Skeletal muscle satellite cell (primary cell): ENCODE results near the gene CREM.

Experiments
- H3K27me3 ChIP-seq: 2 replicates; pipeline ENCODE4 v1.7.0; 2013; ENCODE audit warnings: low read length; ENCODE audit not compliant: control insufficient read depth, insufficient read depth
- H3K36me3 ChIP-seq: 2 replicates; pipeline ENCODE4 v1.7.0; 2013; ENCODE audit warnings: mild to moderate bottlenecking, control low read depth, low read length; ENCODE audit not compliant: insufficient read depth
- H3K4me1 ChIP-seq: 2 replicates; pipeline ENCODE4 v1.7.0; 2013; ENCODE audit warnings: low read length; ENCODE audit not compliant: control insufficient read depth, insufficient read depth
- H3K4me2 ChIP-seq: 2 replicates; pipeline ENCODE4 v1.7.0; 2013; ENCODE audit warnings: mild to moderate bottlenecking, low read length
- H3K4me3 ChIP-seq: 2 replicates; pipeline ENCODE4 v1.7.0; 2013; ENCODE audit warnings: low read length
- H3K9ac ChIP-seq: 2 replicates; pipeline ENCODE4 v1.7.0; 2013; ENCODE audit warnings: mild to moderate bottlenecking, low read depth, low read length, moderate library complexity
- H3K9me3 ChIP-seq: replicated peaks from 2 replicates; pipeline ENCODE4 v1.7.0; 2013; ENCODE audit warnings: mild to moderate bottlenecking, control low read depth, low read length

CREM gene

GRCh38 chr10:35103882-35104281 is 22.8 kb upstream of the CREM start:
- no peak overlapping the region for H3K4me3 ChIP-seq
- H3K36me3 ChIP-seq = no peaks in the 10 kb centered on the region
- H3K9me3 ChIP-seq = no peaks in the 10 kb centered on the region
- H3K4me2 ChIP-seq = no peak overlapping the region
- no peak overlapping the region for H3K9ac ChIP-seq
- H3K4me1 ChIP-seq = no peaks in the 10 kb centered on the region
- H3K27me3 ChIP-seq = peaks cover 7% of the 10 kb centered on the region

- Histone ChIP-seq H3K27me3 (no peaks in the 10 kb centered on the region), H3K4me3 (no peak overlapping the region), H3K9ac (no peak overlapping the region), H3K4me1 (no peaks in the 10 kb centered on the region), H3K36me3 (no peaks in the 10 kb centered on the region), H3K9me3 (no peaks in the 10 kb centered on the region), H3K4me2 (no peak overlapping the region)
Observed at GRCh38 chr10:35112571-35112970, 14.1 kb upstream of the CREM start.

- Histone ChIP-seq H3K36me3 (no peaks in the 10 kb centered on the region), H3K9me3 (no peaks in the 10 kb centered on the region)
Observed at GRCh38 chr10:35119378-35119777, 7.3 kb upstream of the CREM start.

GRCh38 chr10:35124540-35124939 is 2.1 kb upstream of the CREM start:
- H3K36me3 ChIP-seq = no peaks in the 10 kb centered on the region
- no peak overlapping the region for H3K4me2 ChIP-seq
- H3K9ac ChIP-seq = no peak overlapping the region
- H3K4me3 ChIP-seq = no peak overlapping the region
- H3K9me3 ChIP-seq = no peaks in the 10 kb centered on the region
- no peaks in the 10 kb centered on the region for H3K27me3 ChIP-seq
- H3K4me1 ChIP-seq = peaks cover 16% of the 10 kb centered on the region

More at GRCh38 chr10:35119378-35119777, 7.3 kb upstream of the CREM start:
- H3K4me2 ChIP-seq = no peak overlapping the region
- no peak overlapping the region for H3K4me3 ChIP-seq
- no peak overlapping the region for H3K9ac ChIP-seq
- H3K4me1 ChIP-seq = no peaks in the 10 kb centered on the region
- peaks cover 9% of the 10 kb centered on the region for H3K27me3 ChIP-seq

- Histone ChIP-seq H3K9me3 (no peaks in the 10 kb centered on the region), H3K27me3 (no peaks in the 10 kb centered on the region), H3K9ac (peak overlapping the region; percentile 99), H3K4me1 (peaks cover 16% of the 10 kb centered on the region), H3K4me3 (peak overlapping the region; percentile 71), H3K4me2 (peak overlapping the region; percentile 96), H3K36me3 (no peaks in the 10 kb centered on the region)
Observed at GRCh38 chr10:35126062-35126529, 550 bp upstream of the CREM start.

GRCh38 chr10:35127289-35127891 is 744 bp downstream of the CREM start:
- peak overlapping the region; percentile 96 for H3K4me3 ChIP-seq
- H3K4me2 ChIP-seq = peak overlapping the region; percentile 82
- H3K36me3 ChIP-seq = no peaks in the 10 kb centered on the region
- H3K9ac ChIP-seq = peak overlapping the region; percentile 99
- no peaks in the 10 kb centered on the region for H3K9me3 ChIP-seq
- no peaks in the 10 kb centered on the region for H3K27me3 ChIP-seq
- peaks cover 16% of the 10 kb centered on the region for H3K4me1 ChIP-seq

GRCh38 chr10:35129185-35129674 is 2.6 kb downstream of the CREM start:
- peak overlapping the region; percentile 8 for H3K4me2 ChIP-seq
- H3K9me3 ChIP-seq = no peaks in the 10 kb centered on the region
- H3K36me3 ChIP-seq = no peaks in the 10 kb centered on the region
- no peak overlapping the region for H3K9ac ChIP-seq
- H3K27me3 ChIP-seq = no peaks in the 10 kb centered on the region
- no peak overlapping the region for H3K4me3 ChIP-seq
- H3K4me1 ChIP-seq = peaks cover 16% of the 10 kb centered on the region

- Histone ChIP-seq H3K9ac (no peak overlapping the region), H3K36me3 (no peaks in the 10 kb centered on the region), H3K4me1 (peaks cover 16% of the 10 kb centered on the region), H3K9me3 (no peaks in the 10 kb centered on the region), H3K4me3 (no peak overlapping the region), H3K27me3 (no peaks in the 10 kb centered on the region), H3K4me2 (no peak overlapping the region)
Observed at GRCh38 chr10:35130663-35131062, 4.0 kb downstream of the CREM start.

GRCh38 chr10:35132727-35133126 is 6.1 kb downstream of the CREM start:
- Histone ChIP-seq H3K9ac (no peak overlapping the region), H3K27me3 (no peaks in the 10 kb centered on the region), H3K4me2 (no peak overlapping the region), H3K4me1 (peaks cover 13% of the 10 kb centered on the region), H3K4me3 (no peak overlapping the region), H3K36me3 (no peaks in the 10 kb centered on the region), H3K9me3 (no peaks in the 10 kb centered on the region)

- Histone ChIP-seq H3K4me3 (no peak overlapping the region), H3K9ac (no peak overlapping the region), H3K4me2 (no peak overlapping the region), H3K27me3 (no peaks in the 10 kb centered on the region), H3K9me3 (no peaks in the 10 kb centered on the region), H3K36me3 (no peaks in the 10 kb centered on the region), H3K4me1 (peaks cover 8% of the 10 kb centered on the region)
Observed at GRCh38 chr10:35133586-35133985, 6.9 kb downstream of the CREM start.

GRCh38 chr10:35135861-35136260 is 9.2 kb downstream of the CREM start:
- H3K9ac ChIP-seq = no peak overlapping the region
- H3K9me3 ChIP-seq = no peaks in the 10 kb centered on the region
- no peaks in the 10 kb centered on the region for H3K36me3 ChIP-seq
- no peaks in the 10 kb centered on the region for H3K4me1 ChIP-seq
- H3K4me2 ChIP-seq = no peak overlapping the region
- no peaks in the 10 kb centered on the region for H3K27me3 ChIP-seq
- H3K4me3 ChIP-seq = no peak overlapping the region

GRCh38 chr10:35136263-35136815 is 9.7 kb downstream of the CREM start:
- Histone ChIP-seq H3K9me3 (no peaks in the 10 kb centered on the region), H3K36me3 (no peaks in the 10 kb centered on the region), H3K27me3 (no peaks in the 10 kb centered on the region), H3K4me2 (no peak overlapping the region), H3K4me1 (no peaks in the 10 kb centered on the region), H3K9ac (no peak overlapping the region), H3K4me3 (no peak overlapping the region)
